Gastroesophageal sphincter (tissue), 4 donors: ENCODE results near the gene RAB3C. TPM values are rescaled to one million over a fixed set of nuclear protein-coding genes. Genes with fewer than 3 reads are reported as not detected.

ENCODE experiments used
- ATAC-seq: fragments of 150-250 bp; one replicate; pipeline ENCODE4 v1.9.1; 2016; ENCODE audit warnings: mild to moderate bottlenecking, moderate library complexity
- H3K27ac ChIP-seq, 4 donors: fragments of 200-600 bp; sonication (generic) in 3 of 4; 1 replicate in 3 of 4; 2 replicates in 1 of 4; pipeline ENCODE4 v1.5.1; 2016 to 2019
- H3K27me3 ChIP-seq: fragments of 200-600 bp; sonication (generic); one replicate; pipeline ENCODE4 v1.5.1; 2019
- H3K36me3 ChIP-seq, 2 donors: fragments of 200-600 bp; sonication (generic); one replicate each; pipeline ENCODE4 v1.5.1; 2019; ENCODE audit warnings: control low read depth in 1 of 2
- H3K4me1 ChIP-seq, 3 donors: fragments of 200-600 bp; sonication (generic); 1 replicate in 2 of 3; 2 replicates in 1 of 3; pipeline ENCODE4 v1.5.1; 2016 to 2019; ENCODE audit warnings: control low read depth in 2 of 3
- H3K4me3 ChIP-seq, 2 donors: fragments of 200-600 bp; sonication (generic); one replicate each; pipeline ENCODE4 v1.5.1; 2019; ENCODE audit warnings: mild to moderate bottlenecking in 1 of 2, moderate library complexity in 1 of 2
- H3K9me3 ChIP-seq, 3 donors: fragments of 200-600 bp; sonication (generic); one replicate each; pipeline ENCODE4 v1.5.1; 2017 to 2019; ENCODE audit warnings: control low read depth in 2 of 3
- CTCF ChIP-seq, 4 experiments: fragments of 200-600 bp in 2 of 4; fragments of 450-650 bp in 2 of 4; sonication (generic) in 1 of 4; IDR thresholded peaks; one replicate each; pipeline ENCODE4 v1.5.1; 2017 to 2019; ENCODE audit warnings: antibody characterized with exemption in 4 of 4, mild to moderate bottlenecking in 2 of 4, moderate library complexity in 2 of 4
- EP300 ChIP-seq: sonication (generic); formaldehyde crosslinking; IDR thresholded peaks from one replicate; pipeline ENCODE4 v1.6.1; 2017; ENCODE audit warnings: antibody characterized with exemption, mild to moderate bottlenecking
- POLR2A ChIP-seq, 2 donors: fragments of 450-650 bp; IDR thresholded peaks; one replicate each; pipeline ENCODE4 v1.6.1; 2017; ENCODE audit warnings: antibody characterized with exemption in 2 of 2, mild to moderate bottlenecking in 2 of 2, moderate library complexity in 1 of 2
- POLR2AphosphoS5 ChIP-seq: sonication (generic); formaldehyde crosslinking; IDR thresholded peaks from one replicate; pipeline ENCODE4 v1.6.1; 2017; ENCODE audit warnings: antibody characterized with exemption
- WGBS, 2 donors: methylation state at CpG; one replicate each; pipeline ENCODE4 v1.1.5; 2018; ENCODE audit warnings: low coverage in 1 of 2; 5-methylcytosine and 5-hydroxymethylcytosine counted together
- total RNA-seq, 4 donors: library from RNA; depleted of rRNA; stranded (reverse); fragments of >200 nt; gene quantifications; one replicate each; pipeline ENCODE4 v1.1.0, GENCODE V29; 2016

RAB3C gene
- total RNA-seq, 4 donors from 2014 or later = 0.16 to 3.5 (median 2.1) TPM

GRCh38 chr5:58797021-58797420, 214.1 kb downstream of the RAB3C start:
- Histone ChIP-seq H3K4me3 (no peak overlapping the region), H3K27ac (no peak overlapping the region), H3K4me1 (no peaks in the 10 kb centered on the region), H3K9me3 (no peaks in the 10 kb centered on the region), H3K36me3 (no peaks in the 10 kb centered on the region), H3K27me3 (no peaks in the 10 kb centered on the region)
- ATAC-seq = no peak
- TF ChIP-seq EP300 = no peak
- no peak for TF ChIP-seq POLR2A (IDR thresholded peaks at IDR 0.05)
- TF ChIP-seq POLR2AphosphoS5 = no peak
- TF ChIP-seq CTCF (IDR thresholded peaks at IDR 0.05) = no peak

DNA sequence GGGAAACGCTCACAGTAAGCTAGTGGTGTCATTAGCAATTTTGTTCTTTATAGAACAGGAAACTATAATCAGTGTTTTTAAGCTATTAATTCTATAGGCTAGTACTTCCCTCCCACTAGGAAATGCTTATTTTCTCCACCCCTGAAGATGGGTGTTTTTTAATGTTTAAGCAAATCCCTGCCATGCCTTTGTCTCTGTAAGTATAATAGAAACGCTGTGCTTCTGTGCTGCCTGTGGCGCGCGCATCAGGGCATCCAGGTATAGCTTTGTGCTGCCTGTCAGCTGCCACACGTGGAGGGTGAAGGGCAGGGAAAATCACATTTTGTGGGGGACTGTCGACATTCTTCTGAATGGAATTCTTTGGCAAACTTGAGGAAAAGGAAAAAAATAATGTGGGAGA, 217.5 kb downstream of the RAB3C start:
- Histone ChIP-seq H3K9me3 (no peaks in the 10 kb centered on the region), H3K4me3 (no peak overlapping the region)
- WGBS, 2 donors = 0 to 75% methylated on average over 1 to 5 of the region's 7 CpGs

DNA sequence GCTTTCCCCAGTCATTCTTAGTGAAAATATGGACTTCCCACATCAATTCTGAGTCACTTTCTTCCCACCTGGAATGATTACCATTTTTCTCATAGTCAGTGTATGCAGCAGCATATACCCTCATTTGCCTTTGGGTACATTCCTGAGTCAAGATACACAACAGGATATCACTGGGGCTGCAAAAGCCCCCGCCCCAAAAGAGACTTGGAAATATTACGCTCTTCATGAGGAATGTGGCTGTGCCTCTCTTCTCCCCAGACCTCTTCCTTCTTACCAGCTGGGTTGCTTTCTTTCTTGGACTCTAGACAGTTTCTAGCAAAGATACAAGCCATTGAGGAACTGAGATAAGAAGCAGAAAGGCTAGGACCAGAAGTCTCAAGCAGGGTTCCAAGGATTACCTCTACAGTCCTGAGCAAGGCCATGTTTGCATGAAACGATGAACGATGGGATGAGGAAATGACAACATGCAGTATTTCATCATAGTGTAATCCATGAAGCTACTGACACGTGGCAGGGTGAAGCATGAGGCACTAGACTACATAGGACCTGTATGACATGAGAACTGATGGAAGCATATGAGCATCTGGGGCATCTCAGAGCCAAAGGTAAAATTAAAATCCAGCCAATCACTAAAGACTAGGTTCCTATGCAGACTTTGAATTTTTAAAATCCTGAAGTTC, 218.1 kb downstream of the RAB3C start:
- H3K4me3 ChIP-seq = no peak overlapping the region
- no peaks in the 10 kb centered on the region for H3K9me3 ChIP-seq
- no peaks in the 10 kb centered on the region for H3K27me3 ChIP-seq
- TF ChIP-seq POLR2A (IDR thresholded peaks at IDR 0.05) (no peak), POLR2AphosphoS5 (no peak), EP300 (no peak), CTCF (IDR thresholded peaks at IDR 0.05) (no peak)
- ATAC-seq = no peak
- H3K4me1 ChIP-seq = no peaks in the 10 kb centered on the region
- no peaks in the 10 kb centered on the region for H3K36me3 ChIP-seq
- no peak overlapping the region for H3K27ac ChIP-seq
- 72 to 77% methylated on average over 4 to 5 of the region's 5 CpGs for WGBS, 2 donors

More for the DNA sequence above, 217.5 kb downstream of the RAB3C start:
- TF ChIP-seq POLR2AphosphoS5 (no peak), EP300 (no peak), CTCF (IDR thresholded peaks at IDR 0.05) (no peak), POLR2A (IDR thresholded peaks at IDR 0.05) (no peak)
- no peaks in the 10 kb centered on the region for H3K36me3 ChIP-seq
- H3K4me1 ChIP-seq = no peaks in the 10 kb centered on the region
- ATAC-seq = no peak
- no peaks in the 10 kb centered on the region for H3K27me3 ChIP-seq
- no peak overlapping the region for H3K27ac ChIP-seq

DNA sequence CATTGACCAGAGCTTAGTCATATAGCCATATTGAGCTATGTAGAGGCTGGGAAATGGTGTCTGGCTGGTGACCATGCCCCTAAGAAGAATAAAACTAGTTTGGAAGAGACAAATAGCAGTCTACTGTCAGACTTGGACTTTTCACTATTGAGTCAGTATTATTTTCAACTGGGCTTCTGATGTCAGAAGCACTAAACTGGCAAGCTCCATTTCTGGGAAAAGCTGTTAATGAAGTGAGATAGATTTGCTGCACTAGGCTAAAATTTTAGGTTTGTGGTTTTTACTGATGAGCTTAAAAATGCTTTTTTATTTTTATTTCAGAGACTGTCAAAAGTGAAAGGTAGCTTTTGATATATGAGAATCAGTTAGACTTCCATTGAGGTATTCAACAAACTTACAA, 220.2 kb downstream of the RAB3C start:
- TF ChIP-seq EP300 (no peak), POLR2AphosphoS5 (no peak), POLR2A (IDR thresholded peaks at IDR 0.05) (no peak), CTCF (IDR thresholded peaks at IDR 0.05) (no peak)
- Histone ChIP-seq H3K36me3 (no peaks in the 10 kb centered on the region), H3K27me3 (no peaks in the 10 kb centered on the region), H3K9me3 (no peaks in the 10 kb centered on the region), H3K4me1 (no peaks in the 10 kb centered on the region), H3K27ac (no peak overlapping the region), H3K4me3 (no peak overlapping the region)
- no peak for ATAC-seq

- ATAC-seq = no peak
- H3K36me3 ChIP-seq = no peaks in the 10 kb centered on the region
Measured at GRCh38 chr5:58804291-58804690, 221.4 kb downstream of the RAB3C start.

More at GRCh38 chr5:58804291-58804690, 221.4 kb downstream of the RAB3C start:
- no peaks in the 10 kb centered on the region for H3K9me3 ChIP-seq
- TF ChIP-seq POLR2AphosphoS5 (no peak), EP300 (no peak), POLR2A (IDR thresholded peaks at IDR 0.05) (no peak), CTCF (IDR thresholded peaks at IDR 0.05) (no peak)
- no peak overlapping the region for H3K4me3 ChIP-seq
- no peaks in the 10 kb centered on the region for H3K4me1 ChIP-seq
- no peaks in the 10 kb centered on the region for H3K27me3 ChIP-seq
- no peak overlapping the region for H3K27ac ChIP-seq
